Keratinocyte (primary cell): ENCODE measurements around the gene L3MBTL4. TPM values are rescaled to one million over a fixed set of nuclear protein-coding genes. Genes with fewer than 3 reads are reported as not detected.

Source experiments
- DNase-seq: peaks from one replicate; pipeline ENCODE4 v3.0.0-alpha.2; 2011; ENCODE audit warnings: low read depth, missing footprints, low spot score
- FAIRE-seq: peaks from 2 replicates; lab custom pipeline; 2011; peaks lifted over from hg19 to GRCh38; lab: Jason Lieb, UNC
- H2AFZ ChIP-seq: 2 replicates; pipeline ENCODE4 v1.6.0; 2012; ENCODE audit warnings: low read length, control low read depth, inconsistent platforms; ENCODE audit not compliant: control insufficient read depth
- H3K27ac ChIP-seq: 2 replicates; pipeline ENCODE4 v1.5.1; 2011; ENCODE audit warnings: low read length; ENCODE audit not compliant: control insufficient read depth, insufficient read depth
- H3K27me3 ChIP-seq: 3 replicates; pipeline ENCODE4 v1.6.0; 2011; ENCODE audit warnings: low read length; ENCODE audit not compliant: control insufficient read depth, insufficient read depth; ENCODE audit errors: extremely low read depth
- H3K36me3 ChIP-seq, 2 experiments: 2 replicates in 1 of 2; 3 replicates in 1 of 2; pipeline ENCODE4 v1.5.1; 2011; ENCODE audit warnings: low read length in 2 of 2, mild to moderate bottlenecking in 1 of 2; ENCODE audit not compliant: control insufficient read depth in 2 of 2, insufficient read depth in 2 of 2; ENCODE audit errors: extremely low read depth in 1 of 2
- H3K4me1 ChIP-seq: 3 replicates; pipeline ENCODE4 v1.5.1; 2011; ENCODE audit warnings: low read length; ENCODE audit not compliant: control insufficient read depth, insufficient read depth; ENCODE audit errors: extremely low read depth
- H3K4me2 ChIP-seq: 3 replicates; pipeline ENCODE4 v1.6.0; 2011; ENCODE audit warnings: low read depth, low read length; ENCODE audit not compliant: control insufficient read depth, insufficient read depth; ENCODE audit errors: extremely low read depth
- H3K4me3 ChIP-seq, 3 experiments: fragments of 200-600 bp in 1 of 3; sonication (generic) in 1 of 3; 2 replicates in 2 of 3; 3 replicates in 1 of 3; pipeline ENCODE4 v1.5.1; 2011 to 2016; ENCODE audit warnings: low read length in 3 of 3, mild to moderate bottlenecking in 3 of 3, control low read depth in 2 of 3, inconsistent platforms in 1 of 3, low read depth in 1 of 3, mixed read lengths in 1 of 3, mixed run types in 1 of 3, moderate library complexity in 1 of 3; ENCODE audit not compliant: control insufficient read depth in 2 of 3, insufficient read depth in 2 of 3; ENCODE audit errors: extremely low read depth in 1 of 3
- H3K79me2 ChIP-seq: 2 replicates; pipeline ENCODE4 v1.6.0; 2012; ENCODE audit warnings: low read length; ENCODE audit not compliant: control insufficient read depth, insufficient read depth
- H3K9ac ChIP-seq: 3 replicates; pipeline ENCODE4 v1.6.0; 2011; ENCODE audit warnings: low read length; ENCODE audit not compliant: control insufficient read depth, insufficient read depth; ENCODE audit errors: extremely low read depth
- H3K9me1 ChIP-seq: 3 replicates; pipeline ENCODE4 v1.6.0; 2011; ENCODE audit warnings: low read length; ENCODE audit not compliant: control insufficient read depth, insufficient read depth; ENCODE audit errors: extremely low read depth
- H3K9me3 ChIP-seq: 2 replicates; pipeline ENCODE4 v1.5.1; 2012; ENCODE audit warnings: low read depth, low read length; ENCODE audit not compliant: control insufficient read depth
- H4K20me1 ChIP-seq: 3 replicates; pipeline ENCODE4 v1.6.0; 2011; ENCODE audit warnings: low read length; ENCODE audit not compliant: control insufficient read depth, insufficient read depth; ENCODE audit errors: extremely low read depth
- EZH2 ChIP-seq: IDR thresholded peaks from one replicate; pipeline ENCODE4 v1.6.1; 2012; ENCODE audit warnings: inconsistent platforms, mild to moderate bottlenecking, low read length, moderate library complexity
- dilution Hi-C: fragments of 300-500 bp; cut with MboI; formaldehyde crosslinking; loops from one replicate; pipeline ENCODE4 v1.7.0; 2020; ENCODE audit warnings: low sequenced_read_pairs; ENCODE audit not compliant: extremely low pct_ligation_motif_present
- polyA plus RNA-seq, 5 experiments: library from polyadenylated mRNA; depleted of rRNA in 3 of 5; stranded (reverse) in 3 of 5; stranded (forward) in 1 of 5; unstranded in 1 of 5; fragments of >200 nt; gene quantifications; 1 replicate in 1 of 5; 2 replicates in 3 of 5; 3 replicates in 1 of 5; pipeline versions ENCODE4 v1.2.1 to v1.2.3, GENCODE V29; 2011 to 2012; ENCODE audit warnings: missing spikeins in 2 of 5, low read depth in 1 of 5, low replicate concordance in 1 of 5
- TF ChIP-seq, protein P1 (sequence below), 3 experiments: IDR thresholded peaks in 1 of 3; conservative IDR thresholded peaks in 1 of 3; optimal IDR thresholded peaks in 1 of 3; 2 replicates in 2 of 3; 3 replicates in 1 of 3; pipeline versions ENCODE3 to v1.5.1; 2011; ENCODE audit warnings: low read length in 3 of 3, mild to moderate bottlenecking in 3 of 3, moderate library complexity in 2 of 3, control low read depth in 1 of 3, inconsistent platforms in 1 of 3; ENCODE audit not compliant: insufficient read depth in 2 of 3; ENCODE audit errors: extremely low read depth in 1 of 3

The L3MBTL4 gene
- polyA plus RNA-seq, 1 donor (not counting 4 experiments of a cell fraction or from before 2014, with no cell fraction given): 0.17 TPM

DNA sequence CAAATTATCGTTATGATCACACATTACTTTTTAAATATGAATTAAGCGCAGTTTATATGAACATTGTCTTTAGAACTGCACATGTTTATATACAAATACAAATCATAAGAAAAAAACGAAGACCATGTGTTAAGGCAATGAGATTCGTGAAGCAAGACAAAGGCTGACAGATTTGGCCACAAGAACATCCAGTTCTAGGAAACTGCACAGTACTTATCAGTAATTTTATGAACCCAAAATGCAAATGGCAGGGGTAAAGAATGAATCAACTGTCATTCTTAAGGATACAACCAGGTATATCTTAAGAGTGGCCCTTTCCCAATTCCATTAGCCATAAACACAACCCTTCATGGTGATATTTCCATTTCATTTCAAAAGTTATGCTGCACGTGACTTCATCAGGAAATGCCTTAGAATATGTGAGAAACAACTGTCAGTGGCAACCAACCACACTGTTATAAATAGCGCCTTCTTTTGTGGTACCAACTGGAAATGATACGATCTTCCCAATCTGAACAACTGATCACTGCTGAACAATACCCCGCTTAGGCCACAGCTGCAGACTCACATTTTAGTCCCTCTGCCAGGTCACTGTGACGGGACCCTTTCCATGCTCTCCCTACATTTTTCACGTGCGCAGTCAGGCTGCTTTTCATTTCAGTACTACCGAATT, 144.9 kb downstream of the L3MBTL4 start:
- DNase-seq (no peak), FAIRE-seq (no peak)
- no peak overlapping the region for H3K4me2 ChIP-seq
- no peaks in the 10 kb centered on the region for H3K4me1 ChIP-seq
- no peaks in the 10 kb centered on the region for H3K27me3 ChIP-seq
- H3K27ac ChIP-seq: no peak overlapping the region
- no peak overlapping the region for H2AFZ ChIP-seq
- no peaks in the 10 kb centered on the region for H3K9me1 ChIP-seq
- no peaks in the 10 kb centered on the region for H3K36me3 ChIP-seq
- H3K79me2 ChIP-seq: no peaks in the 10 kb centered on the region
- dilution Hi-C loops: no loop called here
- no peaks in the 10 kb centered on the region for H3K9me3 ChIP-seq
- no peak for TF ChIP-seq EZH2
- TF ChIP-seq, protein P1, sequence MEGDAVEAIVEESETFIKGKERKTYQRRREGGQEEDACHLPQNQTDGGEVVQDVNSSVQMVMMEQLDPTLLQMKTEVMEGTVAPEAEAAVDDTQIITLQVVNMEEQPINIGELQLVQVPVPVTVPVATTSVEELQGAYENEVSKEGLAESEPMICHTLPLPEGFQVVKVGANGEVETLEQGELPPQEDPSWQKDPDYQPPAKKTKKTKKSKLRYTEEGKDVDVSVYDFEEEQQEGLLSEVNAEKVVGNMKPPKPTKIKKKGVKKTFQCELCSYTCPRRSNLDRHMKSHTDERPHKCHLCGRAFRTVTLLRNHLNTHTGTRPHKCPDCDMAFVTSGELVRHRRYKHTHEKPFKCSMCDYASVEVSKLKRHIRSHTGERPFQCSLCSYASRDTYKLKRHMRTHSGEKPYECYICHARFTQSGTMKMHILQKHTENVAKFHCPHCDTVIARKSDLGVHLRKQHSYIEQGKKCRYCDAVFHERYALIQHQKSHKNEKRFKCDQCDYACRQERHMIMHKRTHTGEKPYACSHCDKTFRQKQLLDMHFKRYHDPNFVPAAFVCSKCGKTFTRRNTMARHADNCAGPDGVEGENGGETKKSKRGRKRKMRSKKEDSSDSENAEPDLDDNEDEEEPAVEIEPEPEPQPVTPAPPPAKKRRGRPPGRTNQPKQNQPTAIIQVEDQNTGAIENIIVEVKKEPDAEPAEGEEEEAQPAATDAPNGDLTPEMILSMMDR (optimal IDR thresholded peaks at IDR 0.05 in 1 of 3, IDR thresholded peaks at IDR 0.05 in 1 of 3, conservative IDR thresholded peaks at IDR 0.05 in 1 of 3; ENCODE audit: extremely low read depth in 1 of 3, insufficient read depth in 2 of 3, low read length in 3 of 3): no peak
- no peak overlapping the region for H3K9ac ChIP-seq
- H4K20me1 ChIP-seq: no peaks in the 10 kb centered on the region
- no peak overlapping the region for H3K4me3 ChIP-seq

DNA sequence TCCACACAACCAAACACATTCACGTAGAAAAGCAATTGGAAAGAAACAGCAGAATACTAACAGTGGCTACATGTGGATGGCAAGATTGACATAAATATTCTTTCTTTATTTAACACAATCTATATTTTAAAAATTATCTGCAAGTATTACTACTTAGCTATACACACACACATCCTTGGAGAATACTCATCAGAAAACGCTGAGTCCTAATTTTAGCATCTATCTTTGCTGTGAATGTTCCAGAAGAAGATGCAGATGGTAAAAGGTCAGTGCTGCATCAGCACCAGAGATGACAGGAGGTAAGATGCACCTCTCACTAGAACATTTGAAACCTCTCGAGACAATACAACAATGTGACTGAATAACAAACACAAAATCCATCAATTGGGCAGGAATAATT, 148.5 kb downstream of the L3MBTL4 start:
- Histone ChIP-seq H3K4me3 (no peak overlapping the region), H3K27ac (no peak overlapping the region), H3K4me1 (no peaks in the 10 kb centered on the region), H3K4me2 (no peak overlapping the region), H3K79me2 (no peaks in the 10 kb centered on the region), H4K20me1 (no peaks in the 10 kb centered on the region), H3K9ac (no peak overlapping the region), H3K27me3 (no peaks in the 10 kb centered on the region), H3K9me1 (no peaks in the 10 kb centered on the region), H2AFZ (no peak overlapping the region), H3K36me3 (no peaks in the 10 kb centered on the region), H3K9me3 (no peaks in the 10 kb centered on the region)
- dilution Hi-C loops: no loop called here
- TF ChIP-seq, protein P1 (optimal IDR thresholded peaks at IDR 0.05 in 1 of 3, IDR thresholded peaks at IDR 0.05 in 1 of 3, conservative IDR thresholded peaks at IDR 0.05 in 1 of 3; ENCODE audit: extremely low read depth in 1 of 3, insufficient read depth in 2 of 3, low read length in 3 of 3): no peak
- TF ChIP-seq EZH2: no peak
- DNase-seq (no peak), FAIRE-seq (no peak)
